A204.1 (cell line): ENCODE measurements around the gene ALPK3.

Experiments
- FAIRE-seq: peaks from 2 replicates; lab custom pipeline; 2012; peaks lifted over from hg19 to GRCh38; lab: Jason Lieb, UNC

The ALPK3 gene, protein sequence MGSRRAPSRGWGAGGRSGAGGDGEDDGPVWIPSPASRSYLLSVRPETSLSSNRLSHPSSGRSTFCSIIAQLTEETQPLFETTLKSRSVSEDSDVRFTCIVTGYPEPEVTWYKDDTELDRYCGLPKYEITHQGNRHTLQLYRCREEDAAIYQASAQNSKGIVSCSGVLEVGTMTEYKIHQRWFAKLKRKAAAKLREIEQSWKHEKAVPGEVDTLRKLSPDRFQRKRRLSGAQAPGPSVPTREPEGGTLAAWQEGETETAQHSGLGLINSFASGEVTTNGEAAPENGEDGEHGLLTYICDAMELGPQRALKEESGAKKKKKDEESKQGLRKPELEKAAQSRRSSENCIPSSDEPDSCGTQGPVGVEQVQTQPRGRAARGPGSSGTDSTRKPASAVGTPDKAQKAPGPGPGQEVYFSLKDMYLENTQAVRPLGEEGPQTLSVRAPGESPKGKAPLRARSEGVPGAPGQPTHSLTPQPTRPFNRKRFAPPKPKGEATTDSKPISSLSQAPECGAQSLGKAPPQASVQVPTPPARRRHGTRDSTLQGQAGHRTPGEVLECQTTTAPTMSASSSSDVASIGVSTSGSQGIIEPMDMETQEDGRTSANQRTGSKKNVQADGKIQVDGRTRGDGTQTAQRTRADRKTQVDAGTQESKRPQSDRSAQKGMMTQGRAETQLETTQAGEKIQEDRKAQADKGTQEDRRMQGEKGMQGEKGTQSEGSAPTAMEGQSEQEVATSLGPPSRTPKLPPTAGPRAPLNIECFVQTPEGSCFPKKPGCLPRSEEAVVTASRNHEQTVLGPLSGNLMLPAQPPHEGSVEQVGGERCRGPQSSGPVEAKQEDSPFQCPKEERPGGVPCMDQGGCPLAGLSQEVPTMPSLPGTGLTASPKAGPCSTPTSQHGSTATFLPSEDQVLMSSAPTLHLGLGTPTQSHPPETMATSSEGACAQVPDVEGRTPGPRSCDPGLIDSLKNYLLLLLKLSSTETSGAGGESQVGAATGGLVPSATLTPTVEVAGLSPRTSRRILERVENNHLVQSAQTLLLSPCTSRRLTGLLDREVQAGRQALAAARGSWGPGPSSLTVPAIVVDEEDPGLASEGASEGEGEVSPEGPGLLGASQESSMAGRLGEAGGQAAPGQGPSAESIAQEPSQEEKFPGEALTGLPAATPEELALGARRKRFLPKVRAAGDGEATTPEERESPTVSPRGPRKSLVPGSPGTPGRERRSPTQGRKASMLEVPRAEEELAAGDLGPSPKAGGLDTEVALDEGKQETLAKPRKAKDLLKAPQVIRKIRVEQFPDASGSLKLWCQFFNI (N-terminal part only)

GRCh38 chr15:84816694-84817465 lies at the start of gene ALPK3:
Gene ALPK3 (plus strand): TSS chr15:84817356. CDS start chr15:84817453, 97 bp downstream.
- no peak for FAIRE-seq

GRCh38 chr15:84772031-84772430 lies 45.1 kb upstream of the ALPK3 start:
- no peak for FAIRE-seq

GRCh38 chr15:84772467-84772866 lies 44.7 kb upstream of the ALPK3 start:
- FAIRE-seq, result no peak

DNA sequence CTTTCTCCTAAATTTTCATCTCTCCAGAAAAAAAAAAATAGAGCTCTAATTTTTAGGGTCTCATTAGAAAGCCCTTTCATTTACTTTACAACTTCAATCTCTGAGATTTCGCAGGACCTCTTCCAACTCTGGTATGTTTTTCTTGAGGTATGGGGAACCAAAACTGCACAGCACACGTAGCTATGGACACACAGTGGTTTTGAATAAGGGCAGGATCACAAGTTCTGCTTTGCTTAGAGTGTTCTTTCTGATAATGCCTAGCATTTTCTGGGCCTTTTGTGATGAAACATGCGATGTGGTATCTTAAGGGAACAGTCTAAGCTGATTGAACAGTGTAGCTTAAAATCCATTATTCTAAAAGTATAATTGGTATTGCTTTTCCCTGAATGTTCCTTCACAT lies 43.4 kb upstream of the ALPK3 start:
- FAIRE-seq, result no peak

- no peak for FAIRE-seq
Observed at GRCh38 chr15:84775867-84776449, 41.2 kb upstream of the ALPK3 start.

GRCh38 chr15:84778194-84778593 lies 39.0 kb upstream of the ALPK3 start:
- FAIRE-seq, result no peak

DNA sequence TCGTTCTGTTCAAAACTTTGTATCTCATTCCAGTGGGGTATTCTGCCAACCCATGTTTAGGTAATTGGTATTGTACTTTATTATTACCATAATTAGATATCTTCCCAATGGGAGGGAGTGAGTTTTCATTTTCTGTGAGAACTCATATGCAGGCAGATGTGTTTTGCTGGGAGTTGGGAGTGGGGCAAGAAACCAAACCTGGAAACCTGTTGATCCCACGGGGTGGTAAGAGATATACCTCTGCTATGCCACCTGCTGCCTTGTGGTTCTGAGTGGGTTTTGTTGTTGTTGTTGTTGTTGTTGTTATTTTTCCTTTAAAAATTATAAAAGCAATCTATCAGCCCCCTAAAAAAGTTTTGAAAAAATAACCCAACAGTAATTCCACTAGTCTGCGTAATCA lies 36.7 kb upstream of the ALPK3 start:
- no peak for FAIRE-seq

DNA sequence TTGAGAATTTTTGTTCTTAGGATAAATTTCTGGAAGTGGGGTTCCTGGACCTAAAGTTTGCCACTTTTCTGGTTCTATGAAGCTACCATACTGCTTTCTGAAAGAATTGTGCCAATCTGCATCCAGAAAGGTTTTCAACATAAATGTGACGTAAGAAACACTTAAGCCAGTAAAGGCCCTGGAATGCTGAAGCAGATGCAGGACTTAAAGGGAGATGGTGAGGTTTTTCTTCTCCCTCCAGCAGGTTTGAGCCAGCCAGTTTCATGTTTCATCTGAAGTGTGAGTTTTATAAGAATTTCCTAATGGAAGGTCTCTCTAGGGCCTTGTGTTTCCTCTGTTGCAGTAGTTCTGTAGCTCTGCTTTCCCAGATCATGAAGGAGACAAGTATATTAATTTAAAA lies 35.7 kb upstream of the ALPK3 start:
- no peak for FAIRE-seq

- no peak for FAIRE-seq
Observed at GRCh38 chr15:84782346-84782745, 34.8 kb upstream of the ALPK3 start.

- FAIRE-seq, result no peak
Observed at GRCh38 chr15:84783493-84784251, 33.5 kb upstream of the ALPK3 start.

DNA sequence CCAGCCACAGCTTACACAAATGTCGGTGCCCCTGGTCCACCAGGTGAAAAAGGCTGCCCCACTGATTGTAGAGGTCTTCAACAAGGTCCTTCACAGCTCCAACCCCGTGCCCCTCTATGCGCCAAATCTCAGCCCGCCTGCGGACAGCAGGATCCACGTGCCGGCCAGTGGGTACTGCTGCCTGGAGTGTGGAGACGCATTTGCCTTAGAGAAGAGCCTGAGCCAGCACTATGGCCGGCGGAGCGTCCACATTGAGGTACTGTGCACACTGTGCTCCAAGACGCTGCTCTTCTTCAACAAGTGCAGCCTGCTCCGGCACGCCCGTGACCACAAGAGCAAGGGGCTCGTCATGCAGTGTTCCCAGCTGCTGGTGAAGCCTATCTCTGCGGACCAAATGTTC lies 32.9 kb upstream of the ALPK3 start:
- no peak for FAIRE-seq

GRCh38 chr15:84785053-84785452 lies 32.1 kb upstream of the ALPK3 start:
- no peak for FAIRE-seq

DNA sequence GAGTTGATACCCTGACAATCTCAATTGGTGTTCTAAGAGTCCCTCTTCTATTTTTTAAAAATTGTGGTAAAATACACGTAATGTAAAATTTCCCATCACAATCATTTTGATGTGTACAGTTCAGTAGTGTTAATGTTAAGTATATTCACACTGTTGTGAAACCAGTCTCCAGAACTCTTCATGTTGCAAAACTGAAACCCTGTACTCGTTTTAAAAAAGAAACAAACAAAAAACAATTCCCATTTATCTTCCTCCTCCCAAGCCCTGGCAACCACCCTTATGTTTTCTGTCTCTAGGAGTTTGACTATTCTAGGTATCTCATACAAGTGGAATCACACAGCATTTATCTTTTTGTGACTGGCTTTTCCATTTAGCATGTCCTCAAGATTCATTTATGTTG lies 28.7 kb upstream of the ALPK3 start:
- no peak for FAIRE-seq

DNA sequence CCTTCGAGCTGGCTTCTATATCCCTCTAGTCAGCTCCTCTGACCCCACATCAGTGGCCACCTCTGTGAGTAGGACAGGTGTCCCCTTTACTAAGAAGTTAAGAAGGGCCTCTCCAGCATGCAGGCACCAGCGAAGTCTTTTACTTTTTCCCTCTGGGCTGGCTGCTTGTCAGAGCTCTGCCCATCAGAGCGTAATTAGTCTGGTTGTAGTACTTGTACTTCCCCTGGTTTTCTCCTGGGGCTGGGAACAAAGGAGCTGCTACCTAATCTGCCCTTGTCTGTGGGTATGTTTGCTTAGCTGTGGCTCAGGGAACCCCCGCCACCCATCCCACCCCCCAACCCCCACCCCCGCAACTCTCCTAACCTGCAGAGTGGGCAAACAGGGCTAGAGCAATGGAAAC lies 27.4 kb upstream of the ALPK3 start:
- no peak for FAIRE-seq

DNA sequence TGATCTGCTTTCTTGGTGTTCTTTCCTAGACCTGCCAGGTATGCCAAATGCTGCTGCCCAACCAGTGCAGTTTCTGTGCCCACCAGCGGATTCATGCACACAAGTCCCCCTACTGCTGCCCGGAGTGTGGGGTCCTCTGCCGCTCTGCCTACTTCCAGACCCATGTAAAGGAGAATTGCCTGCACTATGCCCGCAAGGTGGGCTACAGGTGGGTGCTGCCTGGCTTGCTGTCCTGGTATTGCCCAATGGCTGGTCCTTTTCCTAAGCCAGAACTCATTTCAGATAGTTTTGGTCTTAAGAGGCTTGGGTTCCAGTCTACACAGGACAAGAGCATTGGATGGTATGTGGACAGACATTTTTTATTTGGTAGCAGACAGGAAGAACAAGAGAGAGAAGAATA lies 26.5 kb upstream of the ALPK3 start:
- FAIRE-seq, result no peak

DNA sequence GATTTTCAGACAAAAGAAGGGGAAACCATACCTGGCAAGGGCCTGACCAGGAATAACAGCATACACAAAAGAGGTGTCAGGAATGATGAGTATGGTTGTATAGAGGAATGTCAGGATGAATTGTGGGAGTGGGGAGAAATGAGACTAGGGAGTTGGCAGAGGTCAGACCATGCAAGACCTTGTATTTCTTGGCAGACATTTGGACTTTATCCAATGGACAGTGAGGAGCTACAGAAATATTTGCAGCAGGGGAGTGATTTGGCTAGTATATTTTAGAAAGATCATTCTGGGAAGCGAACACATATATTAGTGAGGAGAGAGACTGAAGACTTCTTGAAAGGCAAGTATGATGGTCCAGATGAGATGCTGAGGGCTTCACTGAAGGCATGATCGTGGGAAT lies 25.4 kb upstream of the ALPK3 start:
- FAIRE-seq, result no peak

DNA sequence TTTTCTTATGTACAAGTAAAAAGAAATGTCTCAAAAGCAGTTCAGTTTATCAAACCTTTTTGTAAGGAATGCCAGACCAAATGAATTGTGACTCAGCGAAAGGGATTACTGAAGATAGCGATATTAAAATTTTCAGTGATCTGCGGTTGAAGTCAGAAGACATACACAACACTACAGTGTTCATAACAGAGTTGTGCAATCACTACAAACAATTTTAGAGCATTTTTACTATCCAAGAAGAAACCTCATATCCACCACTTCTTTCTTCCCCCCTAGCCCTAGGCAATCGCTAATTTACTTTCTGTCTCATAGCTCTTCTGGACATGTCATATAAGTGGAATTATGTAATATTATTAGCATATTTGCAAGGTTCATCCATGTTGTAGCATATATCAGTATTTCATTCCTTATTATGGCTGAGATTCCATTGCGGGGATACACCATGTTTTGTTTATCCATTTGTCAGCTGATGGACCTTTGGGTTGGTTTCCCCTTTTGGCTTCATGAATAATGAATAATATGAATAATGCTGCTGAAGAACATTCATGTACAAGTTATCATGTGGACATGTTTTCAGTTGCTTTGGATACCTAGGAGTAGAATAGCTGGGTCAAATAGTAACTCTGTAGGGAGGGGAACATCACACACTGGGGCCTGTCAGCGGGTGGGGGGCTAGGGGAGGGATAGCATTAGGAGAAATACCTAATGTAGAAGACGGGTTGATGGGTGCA lies 23.6 kb upstream of the ALPK3 start:
- FAIRE-seq, result no peak

GRCh38 chr15:84794162-84794547 lies 23.0 kb upstream of the ALPK3 start:
- no peak for FAIRE-seq

DNA sequence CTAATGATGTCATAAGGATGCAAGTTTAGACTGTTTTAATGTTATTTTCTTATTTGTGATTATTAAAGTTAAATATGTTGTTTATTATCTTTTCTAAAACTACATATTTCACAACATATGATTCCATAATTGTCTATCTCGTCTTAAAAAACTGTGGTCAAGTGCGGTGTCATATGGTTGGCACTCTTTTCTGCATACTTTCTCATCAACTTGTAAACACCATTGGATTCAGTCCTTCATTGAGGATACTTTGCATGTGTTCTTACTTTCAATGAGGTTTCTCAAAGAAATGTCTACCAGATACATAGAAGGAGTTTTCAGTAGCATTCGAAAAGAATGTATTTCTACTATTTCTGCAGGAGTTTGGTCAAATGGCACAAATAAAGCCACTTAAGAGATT lies 22.0 kb upstream of the ALPK3 start:
- FAIRE-seq, result no peak

DNA sequence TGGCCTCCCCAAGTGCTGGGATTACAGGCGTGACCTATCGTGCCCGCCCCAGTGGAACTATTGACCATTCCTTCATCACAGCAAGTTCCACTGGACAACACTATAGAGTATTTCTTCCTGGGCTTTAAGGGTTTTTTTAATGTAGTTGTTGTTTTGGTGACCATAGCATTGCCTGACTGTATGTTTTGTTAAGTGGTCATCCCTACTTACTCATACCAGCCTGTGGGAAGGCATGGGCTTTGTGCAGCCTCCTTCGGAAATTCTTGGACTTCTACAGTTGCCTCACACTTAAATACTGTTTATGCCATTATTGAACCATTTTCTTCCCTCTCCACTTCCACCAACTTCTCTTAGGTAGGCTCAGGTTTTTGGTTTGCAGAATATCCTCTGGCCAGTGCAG lies 19.9 kb upstream of the ALPK3 start:
- no peak for FAIRE-seq
